Measurements from ENCODE around the gene GMDS. TPM values are rescaled to one million over a fixed set of nuclear protein-coding genes. Genes with fewer than 3 reads are reported as not detected.

Gene GMDS
- total and polyA plus RNA-seq, 2 of the 8 experiments (the other 6 are each of a cell fraction or from before 2014, with no cell fraction given), result 16.8 to 50.0 TPM

DNA sequence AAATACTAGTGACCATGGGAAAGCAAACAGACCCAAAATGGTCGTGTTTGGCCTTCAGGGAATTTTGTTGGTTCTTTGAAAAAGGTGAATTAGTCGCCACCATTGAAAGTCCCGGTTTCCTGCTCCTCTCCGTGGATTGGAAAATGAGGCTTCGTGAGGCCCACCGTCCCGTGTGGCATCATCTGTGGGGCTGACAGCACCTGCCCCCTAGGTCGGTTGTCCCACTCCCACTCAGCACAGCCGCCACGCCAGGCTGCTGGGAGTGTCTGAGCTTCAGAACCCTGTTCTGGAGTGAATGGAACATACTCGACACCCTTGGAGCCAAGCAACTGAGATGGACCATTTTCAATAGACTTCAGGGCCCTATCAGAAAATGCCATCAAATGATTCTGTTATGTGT lies 668.7 kb downstream of the GMDS start (continued):
- TF ChIP-seq, protein P1, sequence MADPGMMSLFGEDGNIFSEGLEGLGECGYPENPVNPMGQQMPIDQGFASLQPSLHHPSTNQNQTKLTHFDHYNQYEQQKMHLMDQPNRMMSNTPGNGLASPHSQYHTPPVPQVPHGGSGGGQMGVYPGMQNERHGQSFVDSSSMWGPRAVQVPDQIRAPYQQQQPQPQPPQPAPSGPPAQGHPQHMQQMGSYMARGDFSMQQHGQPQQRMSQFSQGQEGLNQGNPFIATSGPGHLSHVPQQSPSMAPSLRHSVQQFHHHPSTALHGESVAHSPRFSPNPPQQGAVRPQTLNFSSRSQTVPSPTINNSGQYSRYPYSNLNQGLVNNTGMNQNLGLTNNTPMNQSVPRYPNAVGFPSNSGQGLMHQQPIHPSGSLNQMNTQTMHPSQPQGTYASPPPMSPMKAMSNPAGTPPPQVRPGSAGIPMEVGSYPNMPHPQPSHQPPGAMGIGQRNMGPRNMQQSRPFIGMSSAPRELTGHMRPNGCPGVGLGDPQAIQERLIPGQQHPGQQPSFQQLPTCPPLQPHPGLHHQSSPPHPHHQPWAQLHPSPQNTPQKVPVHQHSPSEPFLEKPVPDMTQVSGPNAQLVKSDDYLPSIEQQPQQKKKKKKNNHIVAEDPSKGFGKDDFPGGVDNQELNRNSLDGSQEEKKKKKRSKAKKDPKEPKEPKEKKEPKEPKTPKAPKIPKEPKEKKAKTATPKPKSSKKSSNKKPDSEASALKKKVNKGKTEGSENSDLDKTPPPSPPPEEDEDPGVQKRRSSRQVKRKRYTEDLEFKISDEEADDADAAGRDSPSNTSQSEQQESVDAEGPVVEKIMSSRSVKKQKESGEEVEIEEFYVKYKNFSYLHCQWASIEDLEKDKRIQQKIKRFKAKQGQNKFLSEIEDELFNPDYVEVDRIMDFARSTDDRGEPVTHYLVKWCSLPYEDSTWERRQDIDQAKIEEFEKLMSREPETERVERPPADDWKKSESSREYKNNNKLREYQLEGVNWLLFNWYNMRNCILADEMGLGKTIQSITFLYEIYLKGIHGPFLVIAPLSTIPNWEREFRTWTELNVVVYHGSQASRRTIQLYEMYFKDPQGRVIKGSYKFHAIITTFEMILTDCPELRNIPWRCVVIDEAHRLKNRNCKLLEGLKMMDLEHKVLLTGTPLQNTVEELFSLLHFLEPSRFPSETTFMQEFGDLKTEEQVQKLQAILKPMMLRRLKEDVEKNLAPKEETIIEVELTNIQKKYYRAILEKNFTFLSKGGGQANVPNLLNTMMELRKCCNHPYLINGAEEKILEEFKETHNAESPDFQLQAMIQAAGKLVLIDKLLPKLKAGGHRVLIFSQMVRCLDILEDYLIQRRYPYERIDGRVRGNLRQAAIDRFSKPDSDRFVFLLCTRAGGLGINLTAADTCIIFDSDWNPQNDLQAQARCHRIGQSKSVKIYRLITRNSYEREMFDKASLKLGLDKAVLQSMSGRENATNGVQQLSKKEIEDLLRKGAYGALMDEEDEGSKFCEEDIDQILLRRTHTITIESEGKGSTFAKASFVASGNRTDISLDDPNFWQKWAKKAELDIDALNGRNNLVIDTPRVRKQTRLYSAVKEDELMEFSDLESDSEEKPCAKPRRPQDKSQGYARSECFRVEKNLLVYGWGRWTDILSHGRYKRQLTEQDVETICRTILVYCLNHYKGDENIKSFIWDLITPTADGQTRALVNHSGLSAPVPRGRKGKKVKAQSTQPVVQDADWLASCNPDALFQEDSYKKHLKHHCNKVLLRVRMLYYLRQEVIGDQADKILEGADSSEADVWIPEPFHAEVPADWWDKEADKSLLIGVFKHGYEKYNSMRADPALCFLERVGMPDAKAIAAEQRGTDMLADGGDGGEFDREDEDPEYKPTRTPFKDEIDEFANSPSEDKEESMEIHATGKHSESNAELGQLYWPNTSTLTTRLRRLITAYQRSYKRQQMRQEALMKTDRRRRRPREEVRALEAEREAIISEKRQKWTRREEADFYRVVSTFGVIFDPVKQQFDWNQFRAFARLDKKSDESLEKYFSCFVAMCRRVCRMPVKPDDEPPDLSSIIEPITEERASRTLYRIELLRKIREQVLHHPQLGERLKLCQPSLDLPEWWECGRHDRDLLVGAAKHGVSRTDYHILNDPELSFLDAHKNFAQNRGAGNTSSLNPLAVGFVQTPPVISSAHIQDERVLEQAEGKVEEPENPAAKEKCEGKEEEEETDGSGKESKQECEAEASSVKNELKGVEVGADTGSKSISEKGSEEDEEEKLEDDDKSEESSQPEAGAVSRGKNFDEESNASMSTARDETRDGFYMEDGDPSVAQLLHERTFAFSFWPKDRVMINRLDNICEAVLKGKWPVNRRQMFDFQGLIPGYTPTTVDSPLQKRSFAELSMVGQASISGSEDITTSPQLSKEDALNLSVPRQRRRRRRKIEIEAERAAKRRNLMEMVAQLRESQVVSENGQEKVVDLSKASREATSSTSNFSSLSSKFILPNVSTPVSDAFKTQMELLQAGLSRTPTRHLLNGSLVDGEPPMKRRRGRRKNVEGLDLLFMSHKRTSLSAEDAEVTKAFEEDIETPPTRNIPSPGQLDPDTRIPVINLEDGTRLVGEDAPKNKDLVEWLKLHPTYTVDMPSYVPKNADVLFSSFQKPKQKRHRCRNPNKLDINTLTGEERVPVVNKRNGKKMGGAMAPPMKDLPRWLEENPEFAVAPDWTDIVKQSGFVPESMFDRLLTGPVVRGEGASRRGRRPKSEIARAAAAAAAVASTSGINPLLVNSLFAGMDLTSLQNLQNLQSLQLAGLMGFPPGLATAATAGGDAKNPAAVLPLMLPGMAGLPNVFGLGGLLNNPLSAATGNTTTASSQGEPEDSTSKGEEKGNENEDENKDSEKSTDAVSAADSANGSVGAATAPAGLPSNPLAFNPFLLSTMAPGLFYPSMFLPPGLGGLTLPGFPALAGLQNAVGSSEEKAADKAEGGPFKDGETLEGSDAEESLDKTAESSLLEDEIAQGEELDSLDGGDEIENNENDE (IDR thresholded peaks at IDR 0.05; ENCODE audit: insufficient replicate concordance, low read length), result no peak
- TF ChIP-seq CEBPB (IDR thresholded peaks at IDR 0.05; ENCODE audit: low read depth, low read length) (no peak), TCF12 (IDR thresholded peaks at IDR 0.05; ENCODE audit: low read depth, low read length) (no peak), CBX8 (IDR thresholded peaks at IDR 0.05; ENCODE audit: borderline replicate concordance, low read depth, low read length) (no peak), TAF7 (optimal IDR thresholded peaks at IDR 0.05; ENCODE audit: borderline replicate concordance, low read depth, low read length) (no peak), RBBP5 (IDR thresholded peaks at IDR 0.05; ENCODE audit: borderline replicate concordance, low read depth, low read length) (no peak), YY1 (IDR thresholded peaks at IDR 0.05; ENCODE audit: low read depth, low read length) (no peak)
- TF ChIP-seq, protein P2, sequence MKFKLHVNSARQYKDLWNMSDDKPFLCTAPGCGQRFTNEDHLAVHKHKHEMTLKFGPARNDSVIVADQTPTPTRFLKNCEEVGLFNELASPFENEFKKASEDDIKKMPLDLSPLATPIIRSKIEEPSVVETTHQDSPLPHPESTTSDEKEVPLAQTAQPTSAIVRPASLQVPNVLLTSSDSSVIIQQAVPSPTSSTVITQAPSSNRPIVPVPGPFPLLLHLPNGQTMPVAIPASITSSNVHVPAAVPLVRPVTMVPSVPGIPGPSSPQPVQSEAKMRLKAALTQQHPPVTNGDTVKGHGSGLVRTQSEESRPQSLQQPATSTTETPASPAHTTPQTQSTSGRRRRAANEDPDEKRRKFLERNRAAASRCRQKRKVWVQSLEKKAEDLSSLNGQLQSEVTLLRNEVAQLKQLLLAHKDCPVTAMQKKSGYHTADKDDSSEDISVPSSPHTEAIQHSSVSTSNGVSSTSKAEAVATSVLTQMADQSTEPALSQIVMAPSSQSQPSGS (IDR thresholded peaks at IDR 0.05; ENCODE audit: low read length), result no peak
